NCI-H2196 (cell line): ENCODE data around the gene VASH2.

Experiments
- DNase-seq: peaks from one replicate; lab custom pipeline; 2025; ENCODE audit not compliant: unreplicated experiment; lab: John Stamatoyannopoulos, UW

VASH2 gene

DNA sequence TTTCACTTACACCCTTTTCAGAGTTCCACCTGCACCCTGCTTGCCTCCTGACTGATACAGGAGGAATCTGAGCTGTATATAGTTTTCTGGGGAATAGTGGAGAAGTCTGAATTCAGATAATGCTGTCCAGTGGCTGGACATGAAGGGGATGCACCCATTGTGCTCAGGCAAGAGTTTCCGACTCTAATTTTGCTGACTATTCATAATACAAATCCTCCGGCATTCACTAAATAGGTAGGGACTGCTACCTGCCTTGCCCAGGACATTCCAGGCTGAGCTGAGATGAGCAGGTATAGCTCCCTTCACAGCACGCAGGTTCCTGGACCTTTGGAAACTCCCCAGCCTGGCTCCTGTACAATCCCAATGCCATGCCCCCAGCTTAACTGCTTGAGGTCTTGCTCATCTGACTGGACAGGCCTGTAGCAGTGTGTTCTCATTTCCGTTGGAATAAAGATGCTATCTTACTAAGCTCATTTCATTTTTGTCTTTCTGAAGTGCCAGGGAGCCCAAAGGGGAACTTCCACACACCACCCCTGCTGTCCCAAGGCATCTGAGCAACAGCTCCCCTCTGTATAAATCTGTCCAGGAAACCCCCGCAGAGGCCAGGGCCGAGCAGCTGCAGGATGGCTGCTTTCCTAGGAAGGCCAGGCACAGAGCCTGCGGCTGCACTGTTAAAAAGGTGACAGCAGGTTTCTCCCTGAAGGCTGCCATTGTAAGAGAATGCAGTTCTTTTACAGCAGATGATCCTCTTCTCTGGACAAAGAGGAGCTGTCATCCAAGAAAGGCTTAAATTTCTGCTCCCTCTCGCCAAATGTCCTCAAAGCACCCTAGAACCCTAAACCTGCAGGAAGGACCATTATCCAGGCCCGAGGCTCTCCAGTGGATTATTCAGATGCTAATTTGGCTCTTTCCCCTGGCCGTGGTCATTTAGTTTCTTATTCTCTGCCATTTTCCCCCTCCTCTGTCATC lies 21.7 kb upstream of the VASH2 start:
- no peak for DNase-seq

DNA sequence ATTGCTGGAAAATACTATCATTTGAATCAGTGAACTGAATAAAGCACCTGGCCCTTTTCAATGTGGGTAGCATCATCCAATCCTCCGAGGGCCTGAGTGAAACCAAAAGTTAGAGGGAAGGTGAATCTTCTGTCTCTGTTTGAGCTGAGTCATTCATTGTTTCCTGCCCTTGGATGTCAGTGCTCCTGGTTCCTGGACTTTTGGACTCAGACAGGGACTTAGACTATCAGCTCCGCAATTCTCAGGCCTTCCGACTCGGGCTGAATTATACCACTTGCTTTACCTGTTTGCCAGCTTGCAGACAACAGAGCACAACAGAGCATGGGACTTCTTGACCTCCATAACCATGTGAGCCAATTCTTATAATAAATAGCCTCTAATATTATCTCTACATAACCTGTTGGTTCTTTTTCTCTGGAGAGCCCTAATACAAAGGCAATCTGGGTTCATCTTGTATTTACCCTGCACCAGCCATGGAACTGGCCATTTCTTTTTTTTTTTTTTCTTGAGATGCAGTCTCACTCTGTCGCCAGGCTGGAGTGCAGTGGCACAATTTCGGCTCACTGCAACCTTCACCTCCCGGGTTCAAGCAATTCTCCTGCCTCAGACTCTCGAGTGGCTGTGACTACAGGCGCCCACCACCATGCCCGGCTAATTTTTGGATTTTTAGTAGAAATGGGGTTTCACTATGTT lies 19.2 kb upstream of the VASH2 start:
- DNase-seq = no peak

DNA sequence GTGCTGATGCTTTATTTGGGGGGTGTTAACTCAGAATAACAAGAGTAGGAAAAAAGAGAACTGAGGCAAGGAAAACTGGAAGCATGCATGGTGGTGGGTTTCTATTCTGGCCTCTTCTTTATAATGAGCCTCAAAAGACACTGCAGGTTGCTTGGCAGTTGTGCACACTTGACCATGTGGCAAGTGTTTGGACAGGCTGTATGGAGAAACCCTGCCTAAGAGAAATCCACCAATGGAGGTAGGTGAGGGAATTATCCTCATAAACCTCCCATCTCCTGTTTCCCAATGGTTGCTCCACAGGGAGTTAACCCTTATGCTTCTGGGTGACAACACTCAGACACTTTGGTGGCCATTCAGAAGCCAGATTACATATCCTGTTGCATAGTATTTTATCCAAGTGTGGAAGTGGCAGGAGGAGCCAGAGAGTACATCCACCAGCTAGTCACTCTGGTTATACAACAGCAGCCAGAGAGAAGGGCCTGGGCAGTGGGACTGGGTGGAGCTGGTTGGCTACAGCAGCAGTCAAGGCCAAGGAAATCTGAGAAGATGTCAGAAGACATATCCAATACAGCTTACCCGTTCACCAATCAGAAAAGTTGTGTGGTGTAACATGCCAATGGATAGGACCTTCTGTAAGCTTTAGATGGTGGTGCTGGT lies 16.4 kb upstream of the VASH2 start:
- DNase-seq = no peak

DNA sequence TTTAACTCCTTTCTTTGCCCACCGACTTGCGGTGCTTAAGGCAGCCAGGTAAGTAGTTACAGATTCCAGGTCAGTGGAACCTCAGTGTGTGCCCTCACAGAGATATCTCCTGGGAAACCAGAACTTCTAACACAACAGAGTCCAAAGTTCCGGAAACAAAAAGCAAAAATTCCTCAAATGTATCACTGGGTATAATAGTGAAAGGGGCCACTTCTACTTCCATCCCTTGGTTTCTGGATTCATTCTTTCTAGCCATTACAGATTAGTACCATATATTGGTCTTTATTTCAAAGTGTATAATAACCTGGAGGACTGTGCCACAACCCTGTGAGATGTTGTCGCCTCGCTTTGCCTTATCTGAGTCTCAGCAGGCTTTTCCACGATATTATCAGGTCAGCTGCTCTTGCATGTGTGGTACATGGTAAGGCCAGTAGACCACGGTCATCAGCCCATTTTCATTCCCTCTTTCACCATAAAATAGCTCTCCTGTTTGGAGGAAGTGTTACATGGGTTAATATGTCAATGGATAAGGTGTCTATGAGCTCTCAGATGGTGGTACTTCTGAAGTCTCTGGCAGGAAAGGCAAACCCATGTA lies 14.9 kb upstream of the VASH2 start:
- no peak for DNase-seq

DNA sequence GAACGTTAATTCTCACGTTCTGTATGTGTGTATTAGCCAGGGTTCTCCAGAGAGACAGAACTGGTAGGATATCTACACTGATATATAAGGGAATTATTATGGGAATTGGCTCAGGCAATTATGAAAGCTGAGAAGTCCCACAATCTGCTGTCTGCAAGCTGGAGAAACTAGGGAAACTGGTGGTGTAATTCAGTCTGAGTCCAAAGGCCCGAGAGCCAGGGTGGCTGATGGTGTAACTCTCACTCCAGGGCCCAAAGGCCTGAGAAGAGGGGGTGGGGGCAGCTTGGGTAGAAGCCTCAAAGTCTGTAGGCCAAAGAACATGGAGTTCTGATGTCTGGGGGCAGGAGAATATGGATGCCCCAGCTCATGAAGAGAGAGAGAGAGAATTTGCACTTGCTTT lies 13.3 kb upstream of the VASH2 start:
- DNase-seq = no peak

DNA sequence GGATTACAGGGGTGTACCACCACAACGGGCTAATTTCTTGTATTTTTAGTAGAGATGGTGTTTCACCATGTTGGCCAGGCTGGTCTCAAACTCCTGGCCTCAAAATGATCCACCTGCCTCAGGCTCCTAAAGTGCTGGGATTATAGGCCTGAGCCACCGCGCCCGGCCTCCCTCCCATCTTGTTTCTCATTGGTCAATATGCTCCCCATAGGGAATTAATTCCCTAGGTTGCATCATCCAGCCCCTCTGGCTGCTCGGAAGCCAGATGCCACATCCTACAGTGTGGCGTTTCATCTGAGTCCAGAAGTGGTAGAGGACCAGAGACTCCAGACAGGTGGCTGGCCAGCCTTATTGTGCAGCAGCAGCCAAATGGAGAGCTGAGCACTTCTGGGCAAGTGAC lies 11.5 kb upstream of the VASH2 start:
- DNase-seq = no peak

DNA sequence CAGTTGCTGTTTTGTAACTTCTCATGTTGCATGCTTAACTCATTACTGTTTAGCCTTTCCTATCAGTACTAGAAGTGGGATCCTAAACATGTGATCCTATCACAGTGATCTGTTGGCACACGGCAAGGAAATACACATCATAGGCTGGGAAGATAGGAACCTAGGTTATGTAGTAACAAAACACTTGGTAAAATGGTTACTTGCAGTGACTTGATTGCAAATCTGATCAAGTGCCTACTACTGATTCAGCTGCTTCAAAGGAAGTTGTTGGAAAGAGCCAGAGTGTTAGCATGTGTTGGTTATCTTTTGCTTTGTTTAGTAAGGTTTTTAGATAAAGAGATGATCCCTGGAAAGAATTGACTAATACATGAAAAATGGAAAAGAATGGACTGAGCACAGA lies 8.9 kb upstream of the VASH2 start:
- no peak for DNase-seq

DNA sequence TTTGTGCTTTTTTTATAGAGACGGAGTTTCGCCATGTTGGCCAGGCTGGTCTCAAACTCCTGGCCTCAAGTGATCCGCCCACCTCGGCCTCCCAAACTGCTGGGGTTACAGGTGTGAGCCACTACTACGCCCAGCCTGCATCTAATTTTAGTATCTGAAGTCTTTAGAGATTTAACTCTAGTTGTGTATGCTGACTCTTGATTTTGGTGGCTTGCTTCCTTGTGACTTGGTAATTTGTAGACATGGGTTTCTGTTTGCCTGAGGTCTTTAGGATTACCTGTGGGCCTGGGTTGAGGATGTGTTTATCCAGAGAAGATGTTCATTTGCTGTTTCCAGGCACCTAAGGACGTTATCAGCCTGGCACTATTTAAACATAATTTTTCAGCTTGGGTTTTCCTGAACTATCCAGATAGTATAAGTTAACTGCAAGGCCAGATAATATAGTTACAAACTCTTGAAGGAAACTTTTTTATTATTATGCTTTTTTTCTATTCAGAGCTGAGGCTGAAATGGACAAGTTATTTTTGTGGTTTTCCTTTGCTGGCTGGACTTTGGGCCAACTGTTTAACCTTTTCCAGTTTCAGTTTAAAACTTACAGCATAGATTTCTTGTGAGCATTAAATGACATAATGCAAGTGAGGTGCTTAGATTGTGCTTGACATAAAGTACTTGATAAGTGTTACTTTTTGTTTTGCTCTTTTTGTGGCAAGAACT lies 7.5 kb upstream of the VASH2 start:
- no peak for DNase-seq

DNA sequence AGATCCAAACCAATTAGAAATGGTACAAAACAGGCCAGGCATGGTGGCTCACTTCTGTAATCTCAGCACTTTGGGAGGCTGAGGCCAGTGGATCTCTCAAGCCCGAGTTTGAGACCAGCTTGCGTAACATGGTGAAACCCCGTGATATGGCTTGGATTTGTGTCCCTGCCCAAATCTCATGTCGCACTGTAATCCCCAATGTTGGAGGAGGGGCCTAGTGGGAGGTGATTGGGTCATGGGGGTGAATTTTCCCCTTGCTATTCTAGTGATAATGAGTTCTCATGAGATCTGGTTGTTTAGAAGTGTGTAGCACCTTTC lies 7.0 kb upstream of the VASH2 start:
- DNase-seq = no peak

DNA sequence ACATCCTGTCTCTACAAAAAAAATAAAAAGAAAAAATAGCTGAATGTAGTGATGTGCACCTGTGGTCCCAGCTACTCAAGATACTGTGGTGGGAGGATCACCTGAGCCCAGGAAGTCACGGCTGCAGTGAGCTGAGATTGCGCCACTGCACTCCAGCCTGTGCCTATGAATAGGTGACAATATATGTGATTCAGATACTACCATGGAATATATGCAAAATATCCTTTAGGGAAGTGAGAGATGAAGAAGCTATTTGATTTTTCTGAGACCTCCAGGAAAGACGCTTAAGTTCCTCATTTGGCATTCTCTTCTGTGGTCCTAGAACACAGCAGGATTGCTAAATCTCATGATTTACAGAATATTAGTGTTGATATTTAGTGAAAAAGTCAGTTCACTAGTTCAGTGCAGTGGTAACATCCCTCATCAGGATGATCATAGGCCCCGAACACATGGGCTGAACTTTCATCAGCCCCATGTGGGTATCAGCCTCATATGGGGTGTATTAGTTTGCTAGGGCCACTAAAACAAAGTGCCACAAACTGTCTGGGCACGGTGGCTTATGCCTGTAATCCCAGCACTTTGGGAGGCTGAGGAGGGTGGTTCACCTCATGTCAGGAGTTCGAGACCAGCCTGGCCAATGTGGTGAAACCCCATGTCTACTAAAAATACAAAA lies 6.0 kb upstream of the VASH2 start:
- no peak for DNase-seq

DNA sequence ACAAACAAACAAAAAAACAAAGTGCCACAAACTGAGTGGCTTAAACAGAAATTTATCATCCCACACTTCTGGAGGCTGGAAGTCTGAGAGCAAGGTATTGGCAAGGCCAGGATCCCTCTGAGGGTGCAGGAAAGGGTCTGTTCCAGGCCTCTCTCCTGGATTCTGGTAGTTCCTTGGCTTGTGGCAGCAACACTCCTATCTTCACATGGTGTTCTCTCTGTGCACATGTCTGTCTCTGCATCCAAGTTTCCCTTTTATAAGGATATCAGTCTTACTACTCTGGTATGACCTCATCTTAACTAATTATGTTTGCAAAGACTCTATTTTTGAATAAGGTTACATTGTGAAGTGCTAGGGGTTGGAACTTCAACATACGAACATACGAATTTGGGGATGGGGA lies 5.3 kb upstream of the VASH2 start:
- DNase-seq = no peak

DNA sequence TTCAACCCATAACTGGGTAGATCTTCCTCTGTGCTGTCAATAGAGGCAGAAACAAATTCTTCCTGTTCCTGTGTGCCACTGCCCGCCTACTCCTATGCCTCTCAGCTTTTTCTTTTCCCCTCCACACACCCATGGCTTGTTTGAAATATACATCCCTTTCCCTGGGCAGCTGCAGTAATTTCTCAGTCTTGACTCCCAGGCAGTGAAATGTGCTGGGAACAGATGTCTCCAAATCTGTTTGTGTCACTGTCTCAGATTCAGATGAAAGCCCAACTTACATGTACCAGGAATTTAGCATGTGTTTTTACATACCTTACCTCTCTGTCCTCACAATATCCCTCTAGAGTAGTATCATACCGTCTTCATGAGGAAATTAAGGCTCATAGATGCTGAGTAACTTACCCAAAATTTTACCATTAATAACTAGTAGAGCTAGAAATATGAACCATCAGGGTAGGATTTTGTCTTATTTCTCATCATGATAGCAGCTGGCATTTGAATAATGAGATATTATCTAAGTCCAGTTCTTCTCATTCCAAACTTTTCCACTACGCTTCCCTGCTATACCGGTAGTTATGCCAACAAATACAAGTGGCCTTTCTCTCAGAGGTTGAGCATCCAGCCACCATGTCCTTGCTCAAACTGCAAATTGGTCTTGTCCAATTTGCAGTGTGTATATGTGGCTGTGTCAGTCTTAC lies 4.7 kb upstream of the VASH2 start:
- no peak for DNase-seq

DNA sequence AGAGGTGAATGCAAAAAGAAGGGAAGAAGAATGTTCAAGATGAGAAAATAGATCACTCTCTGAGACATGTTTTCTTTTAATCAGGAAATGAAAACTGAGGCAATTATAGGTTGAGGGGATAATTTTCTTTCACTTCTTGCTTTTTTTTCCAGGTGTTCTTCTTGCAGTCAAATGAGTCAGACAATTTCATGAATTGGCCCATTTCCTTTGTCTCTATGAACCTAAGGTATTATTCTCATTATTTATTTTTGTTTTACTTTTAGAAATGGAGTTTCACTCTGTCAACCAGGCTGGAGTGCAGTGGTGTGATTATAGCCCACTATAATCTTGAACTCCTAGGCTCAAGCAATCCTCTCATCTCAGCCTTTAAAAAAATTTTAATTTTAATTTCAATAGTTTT lies 3.5 kb upstream of the VASH2 start:
- no peak for DNase-seq

DNA sequence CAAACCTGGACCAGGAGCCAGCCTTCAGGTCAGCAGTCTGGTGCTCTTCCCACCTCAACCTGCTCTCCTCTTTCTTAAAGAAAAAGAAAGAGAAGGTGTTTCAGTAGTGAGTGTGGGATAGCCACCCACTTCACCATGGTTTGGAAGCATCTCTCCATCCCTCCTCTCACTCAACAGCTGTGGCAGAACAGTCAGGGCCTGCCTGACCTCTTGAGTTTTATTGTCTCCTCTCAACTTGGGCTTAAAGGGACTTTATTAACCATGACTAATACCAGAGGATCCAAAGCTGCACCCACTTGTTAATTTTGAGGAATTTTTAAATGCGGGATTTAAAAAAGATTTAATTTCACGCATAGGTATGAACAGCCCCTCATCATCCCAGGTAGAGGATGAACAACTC lies 570 bp upstream of the VASH2 start:
- no peak for DNase-seq

DNA sequence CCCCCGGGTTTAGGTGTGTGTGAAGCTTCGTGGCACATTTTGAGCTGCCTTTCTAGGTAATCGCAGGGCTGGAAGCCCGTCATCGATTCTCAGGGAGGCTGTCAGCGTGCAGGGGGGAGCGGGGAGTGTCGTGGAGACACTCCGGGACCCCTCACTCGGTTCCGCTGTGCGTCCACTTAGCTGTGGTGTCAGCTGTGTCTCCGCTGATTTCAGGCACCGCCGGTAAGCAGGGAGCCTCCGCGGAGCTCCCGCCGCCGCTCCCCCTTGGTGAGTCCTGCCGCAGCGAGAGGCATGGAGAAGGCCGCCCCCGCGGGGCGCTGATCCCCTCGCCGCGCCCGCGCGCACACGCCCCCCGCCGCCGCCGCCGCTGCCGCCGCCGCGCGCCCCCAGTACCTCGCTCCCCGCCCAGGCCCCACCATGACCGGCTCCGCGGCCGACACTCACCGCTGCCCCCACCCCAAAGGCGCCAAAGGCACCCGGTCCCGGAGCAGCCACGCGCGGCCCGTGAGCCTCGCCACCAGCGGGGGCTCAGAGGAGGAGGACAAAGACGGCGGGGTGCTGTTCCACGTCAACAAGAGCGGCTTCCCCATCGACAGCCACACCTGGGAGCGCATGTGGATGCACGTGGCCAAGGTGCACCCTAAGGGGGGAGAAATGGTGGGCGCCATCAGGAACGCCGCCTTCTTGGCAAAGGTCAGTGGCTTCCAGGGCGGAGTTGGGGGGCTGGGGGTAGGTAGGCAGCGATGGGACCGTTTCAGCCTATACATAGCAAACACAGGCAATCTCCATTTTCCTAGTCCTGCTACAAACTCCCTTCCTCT lies 995 bp downstream of the VASH2 start:
- DNase-seq = no peak

DNA sequence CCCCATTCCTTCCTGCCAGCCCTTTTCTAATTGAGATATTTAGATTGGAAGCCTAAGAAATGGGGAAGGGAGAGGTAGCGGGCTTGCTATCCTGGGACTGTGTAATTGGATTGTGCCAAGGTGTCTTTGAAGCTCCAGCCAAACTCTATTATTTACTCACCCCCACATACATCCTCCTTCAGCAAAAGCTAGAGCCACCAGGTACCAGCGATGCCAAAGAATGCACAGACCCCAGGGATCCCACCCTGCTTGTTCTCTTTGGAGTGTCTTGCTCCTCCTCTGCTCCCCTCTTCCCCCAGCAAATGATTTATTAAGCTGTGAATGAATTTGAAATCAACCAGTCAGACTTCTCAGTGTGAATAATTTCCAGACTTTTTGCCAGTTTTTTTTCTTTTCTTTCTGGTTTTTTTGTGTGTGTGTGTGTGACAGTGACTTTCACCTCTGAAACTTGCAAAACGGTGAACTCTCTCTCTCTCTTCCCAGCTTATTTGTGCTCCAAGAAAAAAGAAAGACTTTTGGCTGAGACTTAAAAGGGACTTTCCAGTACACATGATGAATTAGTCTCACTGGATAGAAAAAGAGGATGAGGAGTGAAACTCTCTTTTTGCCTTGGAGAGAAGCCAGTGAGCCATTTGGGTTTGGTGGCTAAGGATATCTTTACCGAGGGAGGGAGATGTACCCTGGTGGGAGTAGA lies 1.8 kb downstream of the VASH2 start:
- no peak for DNase-seq

DNA sequence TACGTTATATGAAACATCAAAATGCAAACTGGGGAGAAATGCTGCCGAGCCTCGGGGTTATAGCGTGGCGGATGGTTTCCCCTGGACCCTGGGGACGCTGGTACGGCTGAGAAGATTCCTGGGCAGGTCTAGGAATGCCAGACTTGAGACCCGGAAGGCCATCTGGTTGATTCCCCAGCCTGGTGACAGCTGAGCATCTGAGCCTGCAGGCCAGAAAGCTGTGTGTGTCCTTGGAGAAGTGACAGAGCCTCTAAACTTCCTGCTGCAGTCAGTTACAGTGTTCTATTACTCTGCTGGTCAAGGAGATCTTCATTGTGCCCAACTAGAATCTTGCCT lies 2.3 kb downstream of the VASH2 start:
- no peak for DNase-seq

DNA sequence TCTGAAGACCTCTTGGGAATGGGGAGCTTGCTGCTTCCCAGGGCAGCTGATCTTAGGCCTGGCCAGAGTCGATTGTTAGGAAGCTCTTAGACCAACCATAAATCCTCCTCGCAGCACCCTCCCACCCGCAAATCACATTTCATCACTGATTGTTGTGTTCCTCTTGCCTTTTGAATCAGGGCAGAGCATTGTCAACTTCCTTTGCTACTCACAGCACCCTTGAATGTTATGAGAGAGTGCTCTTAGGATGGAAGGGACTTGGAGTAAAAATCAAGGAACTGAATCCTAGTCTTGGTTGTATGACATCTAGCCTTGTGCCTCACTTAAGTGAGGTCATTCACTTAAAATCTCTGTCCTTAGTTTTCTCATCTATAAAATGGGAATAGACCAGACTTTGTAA lies 3.0 kb downstream of the VASH2 start:
- DNase-seq = no peak

DNA sequence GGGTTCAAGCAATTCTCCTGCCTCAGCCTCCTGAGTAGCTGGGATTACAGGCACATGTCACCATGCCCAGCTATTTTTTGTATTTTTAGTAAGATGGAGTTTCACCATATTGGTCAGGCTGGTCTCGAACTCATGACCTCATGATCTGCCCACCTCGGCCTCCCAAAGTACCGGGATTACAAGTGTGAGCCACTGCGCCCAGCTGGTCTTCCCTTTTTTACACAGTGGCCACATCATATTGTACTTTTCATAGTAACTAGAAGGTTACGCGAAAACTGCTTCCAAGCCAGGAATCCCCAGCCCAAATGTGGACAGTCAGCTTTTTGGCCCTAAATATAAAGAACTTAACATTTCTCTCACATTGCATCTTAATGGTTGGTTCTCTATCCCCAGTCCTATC lies 4.2 kb downstream of the VASH2 start:
- DNase-seq = no peak
